IPS DF 4.7 (cell line): ENCODE measurements around the gene PPM1L.
"Not testable (repeated sequence)": the region's sequence is repeated elsewhere in the genome, so short reads cannot be mapped to it uniquely, and the experiment has no call there.

Experiments
- DNase-seq: peaks from one replicate; pipeline ENCODE4 v3.0.0-alpha.2; 2013; ENCODE audit warnings: low spot score; ENCODE audit errors: extremely low read depth

Gene PPM1L

DNA sequence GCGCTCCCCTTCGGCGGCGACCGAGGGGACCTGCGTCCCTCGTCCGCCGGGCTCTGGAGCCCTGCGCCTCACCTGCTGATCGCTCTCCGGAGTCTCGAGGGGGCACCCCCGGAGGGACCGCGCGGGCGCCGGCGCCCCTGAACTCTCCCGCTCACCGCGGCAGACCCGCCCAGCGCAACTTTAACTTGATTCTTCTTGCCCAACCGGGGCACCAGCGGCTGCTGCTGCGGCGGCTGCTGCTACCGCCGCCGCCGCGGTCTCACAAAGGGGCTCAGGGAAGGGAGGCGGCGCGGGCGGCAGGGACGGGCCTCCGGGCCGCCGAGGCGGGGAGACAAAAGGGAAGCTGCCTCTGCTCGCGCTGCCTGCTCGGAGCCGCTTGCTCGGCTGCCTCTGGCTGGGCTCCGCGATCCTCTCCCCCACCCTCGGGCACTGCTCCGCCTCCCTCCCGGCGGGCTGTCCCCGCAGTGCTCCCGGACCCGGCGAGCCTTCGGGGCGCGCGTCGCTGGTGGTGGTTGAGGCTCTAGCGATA, at the start of gene PPM1L:
Gene PPM1L, plus strand, starts transcription at position 456 of the 529 bp plus-strand sequence.
- DNase-seq, result no peak

DNA sequence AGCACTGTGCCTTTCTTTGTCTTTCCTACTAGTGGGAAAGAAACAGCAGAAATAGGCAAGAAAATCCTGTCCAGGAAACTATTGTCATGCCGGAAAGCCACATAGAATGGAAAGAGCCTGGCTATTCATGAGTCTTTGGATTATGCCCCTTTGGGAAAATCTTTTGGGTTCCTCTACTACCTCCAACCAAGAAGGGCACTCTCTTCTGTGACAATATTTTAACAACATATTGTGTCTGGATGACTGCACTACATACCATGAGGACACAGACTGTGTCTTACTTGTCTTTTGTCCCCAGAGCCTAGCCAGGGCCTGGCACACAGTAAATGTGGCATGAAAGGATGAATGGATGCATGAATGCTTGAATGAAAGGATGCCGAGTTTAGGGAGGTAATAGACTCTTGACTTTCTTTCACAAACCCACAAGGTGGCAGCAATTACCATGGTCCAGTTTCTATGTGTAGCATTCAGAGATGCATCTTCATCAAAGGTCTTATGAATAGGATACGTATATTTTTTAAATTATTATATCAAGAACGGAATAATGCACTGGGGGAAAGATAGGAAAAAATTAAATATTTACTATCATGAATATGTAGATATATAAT, 48.7 kb upstream of the PPM1L start:
- no peak for DNase-seq

DNA sequence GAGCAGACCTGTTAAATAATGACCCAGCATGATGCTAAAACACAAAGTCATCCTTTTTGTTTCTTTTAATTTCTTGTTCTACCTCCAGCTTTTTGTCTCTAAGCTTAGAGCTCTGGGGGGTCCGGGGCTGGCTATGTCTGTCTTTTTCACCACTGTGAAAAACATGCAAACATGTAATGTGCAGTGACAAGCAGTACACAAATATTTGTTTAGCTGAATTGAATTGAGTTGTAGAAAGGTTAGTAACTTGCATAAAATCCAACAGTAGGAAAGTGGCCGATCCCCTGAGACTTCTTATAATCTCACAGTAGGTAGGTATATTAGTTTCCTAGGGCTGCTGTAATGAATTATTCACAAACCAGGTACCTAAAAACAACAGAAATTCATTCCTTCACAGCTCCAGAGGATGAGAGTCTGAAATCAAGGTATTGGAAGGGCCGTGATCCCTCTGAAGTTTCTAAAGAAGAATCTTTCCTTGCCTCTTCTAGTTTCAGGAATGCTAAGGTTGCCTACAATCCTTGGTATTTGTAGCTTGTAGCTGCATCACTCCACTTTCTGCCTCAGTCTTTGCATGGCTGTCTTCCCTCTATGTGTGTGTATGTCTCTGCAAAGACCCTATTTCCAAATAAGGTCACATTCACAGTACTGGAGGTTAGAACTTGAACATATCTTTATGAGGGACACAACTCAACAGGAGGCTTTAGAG, 46.4 kb upstream of the PPM1L start:
- no peak for DNase-seq

DNA sequence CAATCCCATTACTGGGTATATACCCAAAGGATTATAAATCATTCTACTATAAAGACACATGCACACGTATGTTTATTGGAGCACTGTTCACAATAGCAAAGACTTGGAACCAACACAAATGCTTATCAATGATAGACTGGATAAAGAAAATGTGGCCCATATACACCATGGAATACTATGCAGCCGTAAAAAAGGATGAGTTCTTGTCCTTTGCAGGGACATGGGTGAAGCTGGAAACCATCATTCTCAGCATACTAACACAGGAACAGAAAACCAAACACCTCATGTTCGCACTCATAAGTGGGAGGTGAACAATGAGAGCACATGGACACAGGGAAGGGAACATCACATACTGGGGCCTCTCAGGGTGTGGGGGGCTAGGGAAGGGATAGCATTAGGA, 42.9 kb upstream of the PPM1L start:
- DNase-seq, result not testable (repeated sequence)

DNA sequence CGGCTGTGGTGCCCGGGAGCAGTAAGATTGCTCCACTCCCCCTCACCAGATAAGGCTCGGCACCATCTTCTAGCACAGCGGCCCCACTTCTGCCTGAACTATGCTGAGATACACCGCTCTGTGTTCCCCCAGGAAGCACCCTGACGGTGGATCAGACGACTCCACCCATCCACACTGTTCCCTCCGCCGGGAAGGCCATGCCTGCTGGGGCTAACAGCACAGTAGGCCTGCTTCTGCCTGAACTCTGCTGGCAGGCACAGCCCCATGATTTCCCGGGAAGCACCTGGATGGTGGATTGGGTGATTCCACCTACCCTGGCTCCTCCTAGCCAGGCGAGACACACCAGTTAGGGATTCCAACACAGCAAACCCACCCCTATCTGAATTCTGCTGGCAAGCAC, 36.3 kb upstream of the PPM1L start:
- no peak for DNase-seq

DNA sequence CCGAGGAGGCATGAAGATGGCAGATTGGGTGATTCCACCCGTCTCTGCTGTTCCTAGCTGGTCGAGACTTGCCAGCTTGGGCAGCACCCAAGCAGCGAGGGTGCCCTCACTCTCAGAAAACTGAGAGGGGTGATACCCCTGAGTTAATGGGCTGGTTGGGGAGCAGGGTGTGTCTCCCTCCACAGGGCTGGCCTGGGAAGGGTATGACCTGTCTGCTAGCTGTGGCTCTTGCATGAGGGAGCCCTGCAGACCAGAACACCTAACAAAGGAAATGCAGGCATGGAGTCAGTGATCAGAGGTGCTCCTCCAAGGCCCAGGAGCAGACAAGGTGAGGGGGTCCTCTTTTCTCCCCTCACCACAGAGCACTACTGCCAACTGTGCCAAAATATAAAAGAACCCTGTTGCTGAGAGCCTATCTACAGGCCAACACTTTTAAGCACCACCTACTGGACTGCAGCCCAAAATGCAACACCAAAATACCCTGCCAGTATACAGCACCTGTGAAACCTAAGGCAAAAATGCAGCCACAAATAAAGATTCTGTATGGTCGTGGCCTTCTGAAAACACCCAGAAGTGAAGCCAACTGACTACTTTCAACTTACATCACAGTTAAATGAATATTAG, 35.8 kb upstream of the PPM1L start:
- DNase-seq, result no peak

DNA sequence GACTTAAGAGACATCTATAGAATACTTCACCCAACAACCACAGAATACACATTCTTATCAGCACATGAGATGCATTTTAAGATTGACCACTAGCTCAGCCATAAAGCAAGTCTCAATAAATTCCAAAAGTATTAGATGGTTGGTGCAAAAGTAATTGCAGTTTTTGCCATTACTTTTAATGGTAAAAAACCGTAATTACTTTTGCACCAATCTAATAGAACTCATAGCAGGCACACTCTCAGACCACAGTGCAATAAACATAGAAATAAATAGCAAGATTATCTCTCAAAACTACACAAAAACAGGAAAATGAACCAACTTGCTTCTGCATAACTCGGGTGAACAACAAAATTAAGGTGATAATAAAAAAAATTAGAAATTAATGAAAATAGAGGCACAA, 33.7 kb upstream of the PPM1L start:
- no peak for DNase-seq

DNA sequence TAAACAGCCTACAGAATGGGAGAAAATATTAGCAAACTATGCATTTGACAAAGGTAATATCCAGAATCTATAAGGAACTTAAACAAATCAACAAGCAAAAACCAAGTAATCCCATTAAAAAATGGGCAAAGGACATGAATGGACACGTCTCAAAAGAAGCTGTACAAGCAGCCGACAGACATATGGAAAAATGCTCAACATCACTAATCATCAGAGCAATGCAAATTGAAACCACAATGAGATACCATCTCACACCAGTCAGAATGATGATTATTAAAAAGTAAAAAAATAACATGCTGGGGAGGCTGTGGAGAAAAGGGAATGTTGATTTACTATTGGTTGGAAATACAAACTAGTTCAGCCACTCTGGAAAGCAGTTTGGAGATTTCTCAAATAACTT, 30.7 kb upstream of the PPM1L start:
- DNase-seq, result no peak

DNA sequence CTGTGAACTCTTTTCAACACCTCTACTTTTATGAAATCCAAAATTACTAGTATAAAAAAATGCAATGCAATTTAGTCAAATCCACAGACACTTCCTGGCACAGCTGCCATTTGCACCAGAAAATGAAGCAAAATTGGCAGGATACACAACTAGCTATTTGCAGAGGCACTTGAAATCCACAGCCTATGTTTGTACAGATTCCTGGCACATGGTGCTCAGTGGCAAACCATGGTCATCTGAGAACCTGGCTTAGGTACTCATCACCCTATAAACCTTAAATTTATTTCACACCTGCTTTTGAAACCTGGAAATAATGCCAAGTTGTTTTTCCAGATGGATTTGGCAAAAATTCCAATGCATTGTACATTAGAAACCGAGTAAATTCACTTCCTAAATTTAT, 20.2 kb upstream of the PPM1L start:
- DNase-seq, result no peak

DNA sequence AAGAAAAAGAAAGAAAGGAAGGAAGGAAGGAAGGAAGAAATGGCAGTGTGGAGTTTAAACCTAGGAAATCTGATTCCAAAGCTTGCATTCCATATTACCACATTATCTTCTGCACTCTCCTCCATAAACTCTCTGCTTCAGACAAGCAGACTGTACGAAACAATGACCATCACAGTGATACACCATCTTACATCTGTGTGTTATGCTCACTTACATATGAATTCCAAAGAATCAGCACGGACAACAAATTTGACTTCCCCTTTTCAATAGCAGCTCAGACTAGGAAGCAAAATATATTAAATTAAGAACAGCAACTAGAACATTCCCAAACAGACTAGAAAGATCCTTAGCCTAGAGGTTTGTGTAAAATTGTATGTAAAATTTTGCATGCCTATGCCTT, 18.0 kb upstream of the PPM1L start:
- DNase-seq, result no peak

DNA sequence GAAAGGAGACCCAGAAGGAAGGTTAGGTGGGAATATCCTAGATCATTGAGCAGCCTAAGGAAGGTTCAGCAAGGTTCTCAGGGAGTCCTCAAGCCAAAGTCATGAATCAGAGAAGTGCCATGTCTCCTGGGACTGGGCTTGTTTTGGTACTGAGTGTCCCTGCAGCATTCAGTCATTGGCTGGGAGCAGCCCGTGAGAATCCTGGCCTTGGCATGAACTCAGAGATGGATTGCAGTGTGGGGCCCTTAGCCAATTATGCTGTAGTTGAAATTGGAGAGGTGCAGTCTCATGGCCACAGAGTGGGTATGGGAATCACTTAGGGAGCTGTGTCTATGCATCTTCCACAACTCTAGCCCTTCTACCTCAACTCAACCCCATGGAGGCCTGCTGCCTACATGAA, 17.0 kb upstream of the PPM1L start:
- no peak for DNase-seq

DNA sequence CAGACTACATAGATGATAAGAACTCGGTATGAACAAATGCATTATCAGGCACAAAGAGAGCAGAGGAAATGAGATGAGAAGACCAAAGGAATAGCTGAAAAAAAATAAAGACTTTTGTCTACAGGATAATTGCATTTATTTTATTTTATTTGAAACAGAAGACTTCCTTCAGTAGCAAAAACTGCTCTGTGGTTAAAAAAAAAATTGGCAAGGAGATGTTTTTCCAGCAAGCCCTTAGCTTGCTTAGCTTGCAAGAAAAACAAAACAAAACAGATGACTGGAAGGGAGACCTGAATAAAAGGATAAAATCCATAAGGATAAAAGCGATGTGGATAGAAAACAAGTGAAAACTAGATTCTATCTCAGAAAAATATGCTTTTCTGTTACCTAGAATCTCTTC, 9.1 kb upstream of the PPM1L start:
- DNase-seq, result no peak

DNA sequence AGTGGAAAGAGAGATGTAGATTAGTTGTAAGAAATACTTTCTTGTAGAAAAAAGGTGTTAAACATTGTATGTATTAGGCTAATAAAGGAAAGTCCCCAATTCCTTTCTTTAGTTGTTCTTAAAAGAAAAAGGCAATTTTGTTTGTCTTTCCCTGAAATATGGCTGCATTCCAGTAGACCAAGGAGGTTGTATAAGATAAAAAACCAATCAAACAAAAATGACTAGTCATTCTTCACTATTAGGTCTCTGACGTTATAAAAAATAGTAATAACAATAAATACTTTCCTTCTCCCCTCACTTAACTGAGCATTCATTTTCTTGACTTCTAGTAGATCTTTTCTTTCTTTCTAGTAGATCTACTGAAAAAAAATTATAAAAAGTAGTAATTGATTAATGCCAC, 8.6 kb upstream of the PPM1L start:
- no peak for DNase-seq

DNA sequence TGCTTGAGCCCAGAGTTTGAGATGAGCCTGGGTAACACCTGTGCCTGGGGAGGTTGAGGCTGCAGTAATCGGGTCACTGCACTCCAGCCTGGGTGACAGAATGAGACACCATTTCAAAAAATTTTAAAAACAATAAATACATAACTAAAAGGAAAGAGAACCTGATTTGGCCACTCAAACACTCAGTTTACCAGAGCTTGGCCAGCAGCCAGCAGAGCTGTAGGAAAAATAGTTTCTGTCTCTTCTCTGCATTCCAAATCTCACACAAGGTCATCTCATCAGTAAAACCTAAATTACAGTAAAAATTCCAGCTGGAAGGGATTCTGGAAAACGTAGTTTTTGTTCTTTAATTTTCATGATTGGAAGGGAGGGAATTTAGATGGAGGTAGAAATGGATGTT, 7.8 kb upstream of the PPM1L start:
- no peak for DNase-seq

DNA sequence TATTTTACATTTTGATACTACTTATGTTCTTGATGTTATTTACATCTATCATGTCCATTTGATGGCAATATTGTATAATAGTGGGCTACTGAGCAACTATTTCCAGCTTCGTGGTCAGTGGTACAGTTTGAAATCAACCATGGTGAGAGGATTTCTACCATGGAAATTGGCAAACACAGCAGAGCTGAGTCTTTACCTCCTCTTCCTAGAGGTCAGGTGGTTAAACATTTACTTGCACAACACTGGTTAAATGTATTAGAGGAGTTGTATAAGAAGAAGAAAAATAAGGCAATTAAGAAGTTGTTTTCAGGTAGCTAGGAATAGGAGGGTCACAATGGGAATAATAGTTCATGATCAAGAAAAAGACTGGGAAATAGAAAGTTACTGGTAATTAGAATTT, 7.2 kb upstream of the PPM1L start:
- DNase-seq, result no peak

DNA sequence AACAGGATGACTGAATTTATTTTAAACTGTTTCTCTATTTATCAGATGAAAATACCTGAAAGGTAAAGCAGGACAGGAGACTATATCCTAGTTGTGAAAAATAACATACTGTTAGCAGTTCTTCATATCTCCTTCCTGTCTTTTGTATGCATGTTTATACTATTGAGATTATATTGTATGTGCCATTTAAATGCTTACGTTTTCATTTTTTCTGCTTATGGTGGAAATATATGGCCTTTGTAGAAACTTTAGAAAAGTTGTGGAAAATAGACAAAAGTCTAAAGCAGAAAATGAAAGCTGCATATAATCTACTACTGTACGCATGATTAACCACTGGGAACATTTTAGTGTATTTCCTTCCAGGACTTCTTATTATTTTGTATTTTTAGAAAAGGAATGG, 2.1 kb upstream of the PPM1L start:
- DNase-seq, result no peak

DNA sequence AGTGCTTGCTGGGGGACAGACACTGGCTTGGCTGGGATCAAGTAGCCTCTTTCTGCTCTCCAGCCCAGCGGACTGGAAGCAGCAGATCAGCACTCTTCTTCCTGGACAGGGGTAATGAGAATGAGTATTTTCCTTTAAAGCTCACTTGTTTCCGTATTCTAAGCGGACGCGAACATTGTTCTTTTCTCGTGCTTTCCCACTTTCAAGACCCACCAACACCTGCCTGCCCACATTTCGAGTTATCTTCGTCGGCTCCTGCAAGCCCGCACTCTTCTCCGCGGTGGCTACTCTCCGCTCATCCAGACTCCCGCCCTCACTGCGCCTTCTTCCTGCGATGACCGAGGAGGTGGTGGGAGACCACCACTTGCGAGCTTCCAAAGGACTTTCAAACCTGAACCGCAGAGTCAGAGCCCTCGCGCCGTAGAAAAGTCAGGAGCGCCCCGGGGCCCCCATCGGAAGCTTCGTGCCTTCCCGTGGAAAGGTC, 1.6 kb upstream of the PPM1L start:
- DNase-seq, result no peak

DNA sequence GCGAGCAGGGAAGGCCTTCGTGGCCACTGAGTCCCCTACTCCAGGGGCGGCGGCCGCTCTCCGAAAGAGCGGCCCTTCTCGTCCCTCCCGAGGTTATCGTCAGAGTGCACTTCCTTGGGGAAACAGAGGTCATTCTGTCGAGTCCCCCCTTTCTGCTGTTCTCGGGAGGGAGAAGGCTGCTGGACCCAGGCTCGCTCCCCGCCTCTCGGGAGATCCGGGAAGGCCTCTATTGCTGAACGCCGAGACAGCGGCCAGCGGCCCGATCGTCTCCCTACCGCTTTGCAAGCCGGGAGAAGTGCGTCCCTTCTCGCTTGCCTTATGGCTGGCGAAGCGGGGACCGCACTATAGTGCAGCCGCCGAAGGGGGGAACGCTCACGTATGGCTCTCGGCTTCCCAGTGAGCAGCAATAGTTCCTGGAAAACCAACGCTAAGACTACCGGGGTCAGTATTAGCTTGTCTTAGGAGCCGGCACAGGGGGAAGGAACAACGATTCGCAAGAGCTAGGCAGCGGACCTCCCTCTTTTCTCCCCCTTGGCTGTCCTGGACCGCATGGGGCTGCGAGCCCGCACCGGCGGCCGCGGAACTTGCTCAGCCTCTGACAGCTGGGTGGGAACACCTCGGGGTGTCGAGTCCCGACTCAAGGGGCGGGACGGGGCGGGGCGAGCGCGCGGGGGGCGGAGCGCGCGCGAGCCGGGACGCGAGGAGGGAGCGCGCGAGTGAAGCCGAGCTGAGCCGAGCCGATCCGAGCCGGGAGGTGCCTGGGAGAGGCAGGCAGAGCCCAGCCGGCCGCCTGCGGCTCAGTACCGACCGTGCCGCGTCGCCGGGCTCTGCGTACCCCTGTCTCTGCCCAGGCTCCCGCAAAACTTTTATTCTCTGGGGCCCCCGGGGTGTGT, 930 bp upstream of the PPM1L start:
- DNase-seq, result no peak

DNA sequence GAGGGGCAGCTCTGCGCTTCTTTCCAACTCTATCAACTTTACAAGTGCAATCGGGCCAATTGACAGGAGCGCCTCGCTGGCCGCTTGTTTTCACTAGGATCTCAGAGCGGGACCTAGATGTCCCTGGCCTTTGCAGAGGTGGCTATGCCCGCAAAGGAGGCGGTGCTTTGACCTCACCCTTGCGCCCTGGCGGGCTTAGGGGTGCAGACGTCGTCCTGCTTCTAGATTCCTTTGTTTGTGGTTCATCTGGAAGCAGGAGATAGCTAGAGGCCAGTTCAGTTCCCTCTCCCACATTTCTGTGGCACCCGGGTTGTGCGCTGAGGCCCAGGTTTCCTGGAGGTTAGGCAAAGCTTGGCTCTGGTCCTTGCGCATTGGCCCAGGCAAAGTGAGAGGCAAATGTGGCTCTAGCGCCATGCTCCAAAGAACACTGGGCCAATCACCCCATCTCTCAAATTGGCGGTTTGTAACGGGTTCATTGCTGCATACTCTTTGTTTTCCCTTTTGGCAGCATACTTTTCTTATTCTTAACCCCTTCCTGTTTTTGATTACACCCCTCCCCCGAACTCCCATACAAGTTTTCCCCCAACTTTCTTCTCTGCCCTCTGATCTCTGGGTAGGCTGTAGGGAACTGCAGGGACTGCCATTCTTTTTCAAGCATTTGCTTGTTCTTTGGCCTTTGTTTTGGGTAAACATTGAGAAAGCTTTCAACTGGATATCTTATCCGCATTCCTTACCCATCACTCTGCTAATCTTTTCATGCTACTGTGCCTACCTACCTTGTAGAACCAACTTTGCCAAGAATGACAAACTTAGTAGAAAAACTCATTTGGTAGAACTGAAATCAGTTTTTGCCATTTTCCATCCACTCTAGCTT, 1.4 kb downstream of the PPM1L start:
- DNase-seq, result no peak

DNA sequence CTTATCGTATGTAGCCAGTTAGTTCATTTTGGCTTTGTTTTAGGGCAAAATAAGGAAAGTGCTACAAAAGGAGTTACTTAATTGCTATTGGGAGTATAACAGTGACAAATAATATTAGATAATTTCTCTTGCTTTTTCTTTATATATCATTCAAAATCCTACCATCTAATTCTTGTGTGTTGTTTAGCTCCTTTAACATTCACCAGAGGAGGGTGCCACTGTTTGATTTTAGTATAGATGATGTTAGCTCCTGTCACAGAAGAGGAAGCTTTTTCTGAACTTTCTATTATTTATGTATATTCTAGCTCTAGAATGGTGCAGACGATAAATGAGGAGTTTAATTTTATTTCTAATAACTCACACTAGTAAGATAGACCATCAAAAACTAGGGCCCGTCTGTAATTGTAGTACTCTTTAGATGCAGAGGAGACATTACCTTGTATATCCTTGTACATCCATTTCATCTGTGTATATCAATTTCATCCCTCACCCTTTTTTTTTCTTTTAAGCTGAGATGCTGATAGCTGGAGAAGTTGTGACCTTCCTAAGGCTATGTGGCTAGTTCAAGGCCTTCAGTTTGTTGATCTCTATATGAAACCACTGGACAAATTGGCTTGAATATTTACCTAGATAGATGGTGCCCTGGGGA, 3.0 kb downstream of the PPM1L start:
- DNase-seq, result no peak
